Measurements from ENCODE around the gene RANBP3.

The RANBP3 gene

DNA sequence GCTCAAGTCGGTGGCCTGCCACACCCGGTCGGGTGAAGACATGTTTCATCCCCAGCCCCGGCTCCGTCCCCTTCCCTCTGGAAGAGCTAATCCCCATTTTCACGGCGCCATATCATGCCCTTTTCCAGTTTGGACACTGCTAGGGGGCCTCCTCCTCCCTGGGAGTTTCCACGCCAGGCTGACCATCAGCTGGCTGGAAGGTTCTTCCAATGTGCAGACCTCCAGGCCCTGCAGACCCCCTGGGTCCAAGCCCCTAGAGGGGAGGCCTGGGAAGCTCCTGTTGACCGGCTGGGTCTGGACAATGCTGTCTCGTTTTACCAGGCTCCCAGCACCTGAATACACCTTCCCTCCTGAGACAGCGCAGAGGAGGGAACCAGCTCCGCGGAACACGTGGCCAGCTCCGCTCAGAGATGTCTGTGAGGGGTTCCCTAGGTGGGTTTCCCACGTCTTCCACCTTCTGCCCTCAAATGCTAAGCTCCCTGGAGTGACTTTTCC is 44.7 kb upstream of the RANBP3 start:
- no peak for TF ChIP-seq CTCF (IDR thresholded peaks at IDR 0.05; ENCODE audit: insufficient read depth, low read length, poor library complexity, severe bottlenecking)
- no peak overlapping the region for H3K4me3 ChIP-seq (replicated peaks; ENCODE audit: low read depth, low read length)
- H3K27me3 ChIP-seq (replicated peaks; ENCODE audit: control insufficient read depth, insufficient read depth, low read length), result no peaks in the 10 kb centered on the region
- no peaks in the 10 kb centered on the region for H3K36me3 ChIP-seq (ENCODE audit: control insufficient read depth, insufficient read depth, low read length)
- DNase-seq (ENCODE audit: extremely low read depth, insufficient read length), result no peak

GRCh38 chr19:6021878-6022569 is 44.1 kb upstream of the RANBP3 start:
- H3K27me3 ChIP-seq (replicated peaks; ENCODE audit: control insufficient read depth, insufficient read depth, low read length), result no peaks in the 10 kb centered on the region
- peak; percentile 71 for TF ChIP-seq CTCF (IDR thresholded peaks at IDR 0.05; ENCODE audit: insufficient read depth, low read length, poor library complexity, severe bottlenecking)
- peak; percentile 43 for DNase-seq (ENCODE audit: extremely low read depth, insufficient read length)
- H3K36me3 ChIP-seq (ENCODE audit: control insufficient read depth, insufficient read depth, low read length), result no peaks in the 10 kb centered on the region
- no peak overlapping the region for H3K4me3 ChIP-seq (replicated peaks; ENCODE audit: low read depth, low read length)

DNA sequence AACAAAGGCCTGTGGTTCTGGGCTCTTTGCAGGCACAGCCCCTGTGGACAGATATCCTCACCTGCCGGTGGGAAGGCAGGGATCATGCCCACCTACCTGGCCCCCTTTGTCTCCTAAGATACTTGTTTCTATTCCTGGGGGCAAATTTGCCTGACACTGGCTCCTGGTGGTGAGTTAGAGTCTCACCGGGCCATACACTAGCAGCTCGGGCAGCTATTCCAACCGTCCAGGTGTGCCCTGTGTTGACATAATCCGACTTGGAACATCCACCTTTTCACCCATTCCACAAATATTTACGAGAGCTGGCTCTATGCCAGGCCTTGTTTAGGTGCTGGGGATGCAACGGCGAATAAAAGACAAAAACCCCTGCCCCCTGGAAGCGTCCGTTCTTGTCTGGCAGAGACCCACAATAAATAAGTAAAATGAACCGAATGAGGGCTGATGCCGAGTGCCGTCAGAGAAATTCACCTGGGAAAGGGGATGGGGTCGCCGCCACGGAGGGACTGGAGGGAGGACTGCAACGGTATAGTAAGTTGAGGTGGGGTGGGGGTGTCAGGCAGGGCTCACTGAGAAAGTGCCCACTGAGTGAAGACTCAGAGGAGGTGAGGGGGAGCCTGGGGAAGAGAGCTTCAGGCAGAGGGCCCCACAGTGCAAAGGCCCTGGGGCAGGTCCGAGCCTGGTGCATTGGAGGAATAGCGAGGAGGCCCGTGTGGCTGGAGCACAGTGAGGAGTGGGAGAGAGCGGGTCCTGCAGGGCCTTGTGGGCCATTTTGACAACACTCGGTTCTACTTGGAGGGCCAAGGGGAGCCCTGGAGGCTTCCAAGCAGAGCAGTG is 43.2 kb upstream of the RANBP3 start:
- H3K27me3 ChIP-seq (replicated peaks; ENCODE audit: control insufficient read depth, insufficient read depth, low read length), result no peaks in the 10 kb centered on the region
- no peak for DNase-seq (ENCODE audit: extremely low read depth, insufficient read length)
- H3K4me3 ChIP-seq (replicated peaks; ENCODE audit: low read depth, low read length), result no peak overlapping the region
- no peak for TF ChIP-seq CTCF (IDR thresholded peaks at IDR 0.05; ENCODE audit: insufficient read depth, low read length, poor library complexity, severe bottlenecking)
- no peaks in the 10 kb centered on the region for H3K36me3 ChIP-seq (ENCODE audit: control insufficient read depth, insufficient read depth, low read length)

- no peak for DNase-seq (ENCODE audit: extremely low read depth, insufficient read length)
- Histone ChIP-seq H3K4me3 (replicated peaks; ENCODE audit: low read depth, low read length) (no peak overlapping the region), H3K36me3 (ENCODE audit: control insufficient read depth, insufficient read depth, low read length) (no peaks in the 10 kb centered on the region), H3K27me3 (replicated peaks; ENCODE audit: control insufficient read depth, insufficient read depth, low read length) (no peaks in the 10 kb centered on the region)
- no peak for TF ChIP-seq CTCF (IDR thresholded peaks at IDR 0.05; ENCODE audit: insufficient read depth, low read length, poor library complexity, severe bottlenecking)
Observed at GRCh38 chr19:6020166-6020882, 42.4 kb upstream of the RANBP3 start.

GRCh38 chr19:6018786-6019185 is 40.8 kb upstream of the RANBP3 start:
- Histone ChIP-seq H3K4me3 (replicated peaks; ENCODE audit: low read depth, low read length) (no peak overlapping the region), H3K36me3 (ENCODE audit: control insufficient read depth, insufficient read depth, low read length) (no peaks in the 10 kb centered on the region), H3K27me3 (replicated peaks; ENCODE audit: control insufficient read depth, insufficient read depth, low read length) (no peaks in the 10 kb centered on the region)
- peak; percentile 18 for TF ChIP-seq CTCF (IDR thresholded peaks at IDR 0.05; ENCODE audit: insufficient read depth, low read length, poor library complexity, severe bottlenecking)
- no peak for DNase-seq (ENCODE audit: extremely low read depth, insufficient read length)
